PC-3 (cell line): ENCODE results near the gene GK. TPM values are rescaled to one million over a fixed set of nuclear protein-coding genes. Genes with fewer than 3 reads are reported as not detected.
A peak's percentile ranks its signal among the peaks of the same experiment; 100 is the strongest.

ENCODE experiments used
- ATAC-seq: fragments of 200-7000 bp; cut with Tn5 transposase; 2 replicates; pipeline ENCODE4 v1.9.1; 2020; ENCODE audit warnings: mild to moderate bottlenecking, moderate library complexity
- BruUV-seq: library from RNA; stranded (reverse); fragments of 400-500 nt; replicated peaks from 2 replicates; lab custom pipeline; 2021; lab: Mats Ljungman, UMichigan
- CTCF ChIA-PET: fragments of 300-600 bp; sonication (Branson Sonifier 250); formaldehyde crosslinking; loops from one replicate; lab custom pipeline; 2022; ENCODE audit warnings: antibody characterized with exemption; lab: Charles Lee
- POLR2A ChIA-PET: fragments of 300-600 bp; sonication (Branson Sonifier 250); formaldehyde crosslinking; loops from one replicate; lab custom pipeline; 2022; ENCODE audit warnings: antibody characterized with exemption; ENCODE audit not compliant: unreplicated experiment; lab: Charles Lee
- DNase-seq: peaks from one replicate; pipeline ENCODE4 v3.0.0-alpha.2; 2015
- H2AFZ ChIP-seq: fragments of 300-600 bp; sonication (generic); 2 replicates; pipeline ENCODE4 v1.6.0; 2016; ENCODE audit warnings: antibody characterized with exemption, low read length
- H3F3A ChIP-seq: fragments of 300-600 bp; sonication (generic); one replicate; pipeline ENCODE4 v1.6.0; 2017; ENCODE audit warnings: antibody characterized with exemption, low read length, control low read depth, mild to moderate bottlenecking; ENCODE audit not compliant: unreplicated experiment
- H3K27ac ChIP-seq: fragments of 300-600 bp; sonication (generic); 2 replicates; pipeline ENCODE4 v1.5.1; 2016; ENCODE audit warnings: mild to moderate bottlenecking, low read length
- H3K27me3 ChIP-seq: fragments of 300-600 bp; sonication (generic); 2 replicates; pipeline ENCODE4 v1.6.1; 2016; ENCODE audit warnings: low read length, mixed read lengths
- H3K36me3 ChIP-seq: fragments of 300-600 bp; sonication (generic); 2 replicates; pipeline ENCODE4 v1.6.1; 2016; ENCODE audit warnings: low read depth, mixed run types, low read length, mixed read lengths
- H3K4me1 ChIP-seq: fragments of 300-600 bp; sonication (generic); 2 replicates; pipeline ENCODE4 v1.5.1; 2016; ENCODE audit warnings: low read length; ENCODE audit not compliant: insufficient read depth
- H3K4me2 ChIP-seq: fragments of 300-600 bp; sonication (generic); 2 replicates; pipeline ENCODE4 v1.6.0; 2016; ENCODE audit warnings: low read length
- H3K4me3 ChIP-seq: fragments of 300-600 bp; sonication (generic); 2 replicates; pipeline ENCODE4 v1.5.1; 2016; ENCODE audit warnings: mild to moderate bottlenecking, low read length, mixed read lengths
- H3K79me2 ChIP-seq: fragments of 300-600 bp; sonication (generic); 2 replicates; pipeline ENCODE4 v1.6.1; 2017; ENCODE audit warnings: low read length, mixed read lengths
- H3K9ac ChIP-seq: fragments of 300-600 bp; sonication (generic); 2 replicates; pipeline ENCODE4 v1.6.0; 2016; ENCODE audit warnings: mild to moderate bottlenecking, low read length
- H3K9me2 ChIP-seq: fragments of 300-600 bp; sonication (generic); replicated peaks from 2 replicates; pipeline ENCODE4 v1.6.1; 2016; ENCODE audit warnings: mixed run types, low read length, mixed read lengths
- H3K9me3 ChIP-seq: fragments of 300-600 bp; sonication (generic); 2 replicates; pipeline ENCODE4 v1.6.1; 2016; ENCODE audit warnings: low read length, mixed read lengths
- H4K20me1 ChIP-seq: fragments of 300-600 bp; sonication (generic); 2 replicates; pipeline ENCODE4 v1.6.1; 2016; ENCODE audit warnings: low read length, mixed read lengths
- EZH2 ChIP-seq: fragments of 300-600 bp; sonication (generic); IDR thresholded peaks from one replicate; pipeline ENCODE4 v1.6.1; 2017; ENCODE audit warnings: antibody characterized with exemption, mild to moderate bottlenecking, low read length; ENCODE audit not compliant: unreplicated experiment
- EZH2phosphoT487 ChIP-seq: fragments of 300-600 bp; sonication (generic); IDR thresholded peaks from 2 replicates; pipeline ENCODE4 v1.6.1; 2018; ENCODE audit warnings: mild to moderate bottlenecking, antibody characterized with exemption, low read length, borderline replicate concordance
- intact Hi-C: fragments of 100-400 bp; cut with micrococcal nuclease; formaldehyde crosslinking; loops from 2 replicates; pipeline ENCODE4 v1.9.0; 2023
- total RNA-seq: library from RNA; depleted of rRNA; stranded (reverse); fragments of >200 nt; gene quantifications from 2 replicates; pipeline ENCODE4 v1.2.3, GENCODE V29; 2014
- TF ChIP-seq, protein P1 (sequence below): fragments of 300-600 bp; sonication (generic); conservative IDR thresholded peaks from 2 replicates; pipeline ENCODE4 v1.5.1; 2017; ENCODE audit warnings: antibody characterized with exemption, low read depth, mild to moderate bottlenecking, low read length

Gene GK
- total RNA-seq, 1 experiment from 2014 or later: 4.1 TPM

DNA sequence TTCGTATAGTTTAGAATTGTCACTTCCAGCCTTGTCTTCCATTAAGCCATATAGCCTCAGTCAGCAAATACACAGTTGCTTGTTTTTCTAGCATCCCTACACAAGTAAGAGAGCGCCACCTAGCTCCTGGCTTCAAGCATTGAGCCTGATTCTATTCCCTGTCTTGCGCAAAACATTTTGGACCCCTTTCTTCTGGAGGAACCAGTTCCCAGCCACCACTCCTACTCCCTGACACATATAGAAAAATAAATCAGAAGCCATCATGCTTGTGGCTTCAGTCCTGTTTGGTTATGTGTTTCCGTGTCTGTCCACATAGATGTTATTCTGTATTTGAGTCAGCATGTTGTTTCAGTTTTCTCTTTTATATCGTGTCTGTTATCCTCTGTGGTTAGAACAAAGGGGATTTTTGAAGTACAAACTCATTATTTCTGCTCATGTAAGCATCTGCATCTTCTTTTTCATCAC is 59.9 kb downstream of the GK start:
- TF ChIP-seq EZH2phosphoT487 (no peak), EZH2 (no peak)
- TF ChIP-seq, protein P1, sequence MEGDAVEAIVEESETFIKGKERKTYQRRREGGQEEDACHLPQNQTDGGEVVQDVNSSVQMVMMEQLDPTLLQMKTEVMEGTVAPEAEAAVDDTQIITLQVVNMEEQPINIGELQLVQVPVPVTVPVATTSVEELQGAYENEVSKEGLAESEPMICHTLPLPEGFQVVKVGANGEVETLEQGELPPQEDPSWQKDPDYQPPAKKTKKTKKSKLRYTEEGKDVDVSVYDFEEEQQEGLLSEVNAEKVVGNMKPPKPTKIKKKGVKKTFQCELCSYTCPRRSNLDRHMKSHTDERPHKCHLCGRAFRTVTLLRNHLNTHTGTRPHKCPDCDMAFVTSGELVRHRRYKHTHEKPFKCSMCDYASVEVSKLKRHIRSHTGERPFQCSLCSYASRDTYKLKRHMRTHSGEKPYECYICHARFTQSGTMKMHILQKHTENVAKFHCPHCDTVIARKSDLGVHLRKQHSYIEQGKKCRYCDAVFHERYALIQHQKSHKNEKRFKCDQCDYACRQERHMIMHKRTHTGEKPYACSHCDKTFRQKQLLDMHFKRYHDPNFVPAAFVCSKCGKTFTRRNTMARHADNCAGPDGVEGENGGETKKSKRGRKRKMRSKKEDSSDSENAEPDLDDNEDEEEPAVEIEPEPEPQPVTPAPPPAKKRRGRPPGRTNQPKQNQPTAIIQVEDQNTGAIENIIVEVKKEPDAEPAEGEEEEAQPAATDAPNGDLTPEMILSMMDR: peak; percentile 81
- H2AFZ ChIP-seq: no peak overlapping the region
- intact Hi-C loops: loop anchor here (1.0 kb wide), 2 partner anchors 78 to 143 kb away; no protein-coding TSS in a partner anchor
- ChIA-PET POLR2A (no interaction called here), CTCF (interaction anchor here (1.0 kb wide), 1 partner anchor 78 kb away, joined by 5 read pairs; no protein-coding TSS in a partner anchor)
- no peaks in the 10 kb centered on the region for H3K79me2 ChIP-seq
- no peaks in the 10 kb centered on the region for H3F3A ChIP-seq
- no peak overlapping the region for H3K4me2 ChIP-seq
- BruUV-seq: no TSS peak
- ATAC-seq (peak; percentile 78), DNase-seq (peak; percentile 70)
- no peaks in the 10 kb centered on the region for H3K9me3 ChIP-seq
- H3K36me3 ChIP-seq: no peaks in the 10 kb centered on the region
- no peak overlapping the region for H3K27ac ChIP-seq
- no peaks in the 10 kb centered on the region for H3K4me1 ChIP-seq
- H3K4me3 ChIP-seq: no peak overlapping the region
- H3K9me2 ChIP-seq: no peaks in the 10 kb centered on the region
- H3K27me3 ChIP-seq: no peaks in the 10 kb centered on the region
- H3K9ac ChIP-seq: no peak overlapping the region
- H4K20me1 ChIP-seq: no peaks in the 10 kb centered on the region

DNA sequence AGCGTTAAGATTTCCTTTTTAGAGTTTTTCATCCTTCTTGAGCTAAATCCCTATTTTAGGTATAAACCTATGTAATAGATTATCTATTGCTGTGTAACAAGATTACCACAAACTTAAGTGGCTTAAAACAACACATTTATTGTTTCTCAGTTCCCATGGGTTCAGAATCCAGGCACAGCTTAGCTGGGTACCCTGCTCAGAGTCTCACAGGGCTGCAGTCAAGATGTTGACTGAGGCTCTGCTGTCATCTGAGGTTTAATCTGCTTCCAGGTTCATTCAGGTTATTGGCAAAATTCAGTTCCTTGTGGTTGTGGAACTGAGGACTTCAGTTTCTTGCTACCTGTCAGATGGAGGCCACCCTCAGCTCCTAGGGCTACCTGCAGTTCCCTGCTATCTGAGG is 60.9 kb downstream of the GK start:
- no peak overlapping the region for H3K9ac ChIP-seq
- no peak overlapping the region for H3K4me3 ChIP-seq
- TF ChIP-seq EZH2 (no peak), EZH2phosphoT487 (no peak)
- TF ChIP-seq, protein P1: no peak
- no peaks in the 10 kb centered on the region for H3K36me3 ChIP-seq
- no peak overlapping the region for H3K27ac ChIP-seq
- CTCF ChIA-PET: no interaction called here
- H3K9me3 ChIP-seq: no peaks in the 10 kb centered on the region
- H3K79me2 ChIP-seq: no peaks in the 10 kb centered on the region
- H3K4me1 ChIP-seq: no peaks in the 10 kb centered on the region
- POLR2A ChIA-PET: interaction anchor here (0.6 kb wide), 1 partner anchor 319 kb away, joined by 3 read pairs; no protein-coding TSS in a partner anchor
- no peak for ATAC-seq
- no peaks in the 10 kb centered on the region for H3K27me3 ChIP-seq
- H4K20me1 ChIP-seq: no peaks in the 10 kb centered on the region
- H3K4me2 ChIP-seq: no peak overlapping the region
- no peak for DNase-seq
- H3K9me2 ChIP-seq: no peaks in the 10 kb centered on the region
- H3F3A ChIP-seq: no peaks in the 10 kb centered on the region
- H2AFZ ChIP-seq: no peak overlapping the region
- intact Hi-C loops: no loop called here
- no TSS peak for BruUV-seq

DNA sequence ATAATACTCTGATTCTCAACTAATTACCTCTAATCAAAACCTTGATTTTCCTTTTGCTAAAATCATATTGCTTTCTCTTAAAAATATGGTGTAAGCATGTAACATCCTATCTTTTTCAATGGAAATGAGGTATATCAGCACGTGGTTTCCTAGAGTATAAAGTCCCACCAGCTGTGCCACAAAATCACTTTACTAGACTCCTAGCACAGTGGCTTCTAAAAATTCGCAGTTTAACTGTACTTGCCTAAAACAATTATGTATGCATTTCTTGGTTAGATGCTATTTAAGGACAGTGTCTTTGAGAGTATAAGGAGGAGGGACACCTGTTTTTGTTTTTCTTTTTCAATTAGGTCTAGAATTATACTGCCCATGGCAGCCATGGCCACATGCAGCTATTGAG is 62.8 kb downstream of the GK start:
- H3K36me3 ChIP-seq: no peaks in the 10 kb centered on the region
- H3K27ac ChIP-seq: no peak overlapping the region
- no peaks in the 10 kb centered on the region for H3K4me1 ChIP-seq
- POLR2A ChIA-PET: no interaction called here
- no peak overlapping the region for H3K9ac ChIP-seq
- intact Hi-C loops: no loop called here
- H3K79me2 ChIP-seq: no peaks in the 10 kb centered on the region
- ATAC-seq: no peak
- H3F3A ChIP-seq: no peaks in the 10 kb centered on the region
- H3K27me3 ChIP-seq: no peaks in the 10 kb centered on the region
- TF ChIP-seq EZH2 (no peak), EZH2phosphoT487 (no peak)
- TF ChIP-seq, protein P1: no peak
- H2AFZ ChIP-seq: no peak overlapping the region
- BruUV-seq: no TSS peak
- no peak for DNase-seq
- H3K9me2 ChIP-seq: no peaks in the 10 kb centered on the region
- no peak overlapping the region for H3K4me2 ChIP-seq
- no peaks in the 10 kb centered on the region for H4K20me1 ChIP-seq
- no peaks in the 10 kb centered on the region for H3K9me3 ChIP-seq
- CTCF ChIA-PET: no interaction called here
- no peak overlapping the region for H3K4me3 ChIP-seq
